Uterus (tissue), 4 donors: ENCODE results near the gene THSD8. TPM values are rescaled to one million over a fixed set of nuclear protein-coding genes. Genes with fewer than 3 reads are reported as not detected.

Experiments used
- DNase-seq, 2 donors: peaks; one replicate each; pipeline ENCODE4 v3.0.0-alpha.2; 2019 to 2020
- H3K27ac ChIP-seq, 2 donors: fragments of 200-600 bp; sonication (generic); 1 replicate in 1 of 2; 2 replicates in 1 of 2; pipeline ENCODE4 v1.5.1; 2016 to 2018
- H3K27me3 ChIP-seq, 2 donors: fragments of 200-600 bp; sonication (generic); one replicate each; pipeline ENCODE4 v1.5.1; 2018 to 2019; ENCODE audit warnings: control low read depth in 1 of 2
- H3K36me3 ChIP-seq, 2 donors: fragments of 200-600 bp; sonication (generic); one replicate each; pipeline ENCODE4 v1.5.1; 2019; ENCODE audit warnings: control low read depth in 1 of 2
- H3K4me1 ChIP-seq, 2 donors: fragments of 200-600 bp; sonication (generic); one replicate each; pipeline ENCODE4 v1.5.1; 2018 to 2019; ENCODE audit warnings: control low read depth in 1 of 2
- H3K4me3 ChIP-seq, 2 donors: fragments of 200-600 bp; sonication (generic); 1 replicate in 1 of 2; 2 replicates in 1 of 2; pipeline ENCODE4 v1.5.1; 2018 to 2019; ENCODE audit warnings: mild to moderate bottlenecking in 1 of 2
- H3K9me3 ChIP-seq, 2 donors: fragments of 200-600 bp; sonication (generic); one replicate each; pipeline ENCODE4 v1.5.1; 2019; ENCODE audit warnings: control low read depth in 1 of 2
- POLR2A ChIP-seq, 2 donors: fragments of 450-650 bp; IDR thresholded peaks; one replicate each; pipeline ENCODE4 v1.6.1; 2016; ENCODE audit warnings: antibody characterized with exemption in 2 of 2, mild to moderate bottlenecking in 1 of 2, moderate library complexity in 1 of 2
- intact Hi-C: fragments of 100-400 bp; cut with DNase I; formaldehyde crosslinking; loops from one replicate; pipeline ENCODE4 v1.15.1; 2023; ENCODE audit warnings: low total_unique reads
- total RNA-seq, 4 donors: library from RNA; depleted of rRNA in 3 of 4; stranded (reverse); fragments of >200 nt in 3 of 4; gene quantifications; one replicate each; pipeline versions ENCODE4 v1.1.0 to v1.2.4, GENCODE V29; 2014 to 2023
- TF ChIP-seq, protein P1 (sequence below), 4 experiments: fragments of 200-600 bp in 2 of 4; fragments of 450-650 bp in 2 of 4; sonication (generic) in 2 of 4; IDR thresholded peaks; one replicate each; pipeline ENCODE4 v1.5.1; 2016 to 2019; ENCODE audit warnings: antibody characterized with exemption in 4 of 4, mild to moderate bottlenecking in 2 of 4, moderate library complexity in 1 of 4
- donor health status: DM: yes; HTN: yes; CAD: no.

THSD8 gene
- total RNA-seq, 4 donors from 2014 or later: 4.1 TPM; not detected in 3

DNA sequence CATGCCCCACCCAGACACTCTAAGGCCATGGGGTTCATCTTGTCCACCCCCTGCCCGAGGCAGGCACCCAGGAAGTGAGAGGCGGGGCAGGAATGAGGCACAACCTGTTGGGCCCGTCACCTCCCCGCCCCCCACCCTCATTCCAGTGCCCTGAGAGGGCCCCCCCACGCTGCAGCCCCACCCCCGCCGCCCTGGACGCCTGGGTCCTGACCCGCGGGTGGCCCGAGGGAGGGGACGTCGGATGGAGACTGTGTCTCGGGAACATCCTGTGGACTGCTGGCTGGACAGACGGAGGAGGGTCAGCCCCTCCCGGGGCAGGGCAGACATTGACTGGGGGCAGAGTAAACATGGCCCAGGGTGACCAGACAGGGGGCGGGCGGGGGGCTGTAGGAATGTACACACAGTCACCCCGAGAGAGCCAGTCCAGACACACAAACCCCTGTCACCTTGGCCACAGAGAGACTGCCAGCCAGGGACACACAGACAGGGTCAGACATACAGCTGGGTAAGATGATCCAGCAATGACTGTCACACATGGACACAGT is 17.9 kb upstream of the THSD8 start:
- no peak for TF ChIP-seq POLR2A (IDR thresholded peaks at IDR 0.05)
- TF ChIP-seq, protein P1, sequence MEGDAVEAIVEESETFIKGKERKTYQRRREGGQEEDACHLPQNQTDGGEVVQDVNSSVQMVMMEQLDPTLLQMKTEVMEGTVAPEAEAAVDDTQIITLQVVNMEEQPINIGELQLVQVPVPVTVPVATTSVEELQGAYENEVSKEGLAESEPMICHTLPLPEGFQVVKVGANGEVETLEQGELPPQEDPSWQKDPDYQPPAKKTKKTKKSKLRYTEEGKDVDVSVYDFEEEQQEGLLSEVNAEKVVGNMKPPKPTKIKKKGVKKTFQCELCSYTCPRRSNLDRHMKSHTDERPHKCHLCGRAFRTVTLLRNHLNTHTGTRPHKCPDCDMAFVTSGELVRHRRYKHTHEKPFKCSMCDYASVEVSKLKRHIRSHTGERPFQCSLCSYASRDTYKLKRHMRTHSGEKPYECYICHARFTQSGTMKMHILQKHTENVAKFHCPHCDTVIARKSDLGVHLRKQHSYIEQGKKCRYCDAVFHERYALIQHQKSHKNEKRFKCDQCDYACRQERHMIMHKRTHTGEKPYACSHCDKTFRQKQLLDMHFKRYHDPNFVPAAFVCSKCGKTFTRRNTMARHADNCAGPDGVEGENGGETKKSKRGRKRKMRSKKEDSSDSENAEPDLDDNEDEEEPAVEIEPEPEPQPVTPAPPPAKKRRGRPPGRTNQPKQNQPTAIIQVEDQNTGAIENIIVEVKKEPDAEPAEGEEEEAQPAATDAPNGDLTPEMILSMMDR (IDR thresholded peaks at IDR 0.05): no peak
- no peak overlapping the region for H3K4me3 ChIP-seq
- H3K9me3 ChIP-seq: no peaks in the 10 kb centered on the region
- H3K4me1 ChIP-seq: peaks cover 0 to 23% of the 10 kb centered on the region in 2 donors
- no peaks in the 10 kb centered on the region for H3K27me3 ChIP-seq
- DNase-seq: peak in 1 of 2 donors; percentile 50
- peak overlapping the region; percentile 98 to 100 for H3K27ac ChIP-seq
- intact Hi-C loops: no loop called here
- H3K36me3 ChIP-seq: no peaks in the 10 kb centered on the region

GRCh38 chr19:12784394-12784870 is 17.4 kb upstream of the THSD8 start:
- intact Hi-C loops: no loop called here
- Histone ChIP-seq H3K27me3 (no peaks in the 10 kb centered on the region), H3K27ac (peak overlapping the region; percentile 98 to 100), H3K4me1 (peaks cover 0 to 18% of the 10 kb centered on the region in 2 donors), H3K4me3 (no peak overlapping the region), H3K36me3 (no peaks in the 10 kb centered on the region), H3K9me3 (no peaks in the 10 kb centered on the region)
- TF ChIP-seq POLR2A (IDR thresholded peaks at IDR 0.05): no peak
- TF ChIP-seq, protein P1 (IDR thresholded peaks at IDR 0.05): no peak
- no peak for DNase-seq

DNA sequence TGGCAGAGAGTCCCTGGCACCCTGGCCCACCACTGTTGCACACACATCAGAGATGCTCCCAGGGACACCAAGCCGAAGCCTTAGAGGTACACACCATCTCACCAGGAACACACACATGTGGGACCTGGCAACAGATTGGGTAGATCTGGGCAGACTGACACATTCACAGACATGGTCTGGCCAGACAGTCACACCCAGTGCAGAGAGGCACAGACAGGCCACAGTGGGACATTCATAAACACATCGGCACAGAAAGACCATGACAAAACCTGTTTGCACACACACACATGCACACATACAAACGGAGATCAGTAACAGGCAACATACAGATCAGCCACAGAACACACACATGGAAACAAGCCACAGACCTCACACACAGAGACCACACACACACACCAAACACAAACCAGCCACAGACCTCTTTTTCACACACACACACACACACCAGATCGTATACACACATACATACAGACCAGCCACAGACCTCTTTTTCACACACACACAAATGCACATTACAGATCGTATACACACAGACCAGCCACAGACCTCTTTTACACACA is 16.9 kb upstream of the THSD8 start:
- H3K36me3 ChIP-seq: no peaks in the 10 kb centered on the region
- TF ChIP-seq, protein P1 (IDR thresholded peaks at IDR 0.05): no peak
- TF ChIP-seq POLR2A (IDR thresholded peaks at IDR 0.05): no peak
- H3K27ac ChIP-seq: peak overlapping the region; percentile 98 to 100
- DNase-seq: no peak
- H3K9me3 ChIP-seq: no peaks in the 10 kb centered on the region
- intact Hi-C loops: no loop called here
- H3K27me3 ChIP-seq: no peaks in the 10 kb centered on the region
- peaks cover 0 to 18% of the 10 kb centered on the region in 2 donors for H3K4me1 ChIP-seq
- no peak overlapping the region for H3K4me3 ChIP-seq

GRCh38 chr19:12785431-12786031 is 16.3 kb upstream of the THSD8 start:
- intact Hi-C loops: no loop called here
- TF ChIP-seq, protein P1 (IDR thresholded peaks at IDR 0.05): no peak
- no peak for TF ChIP-seq POLR2A (IDR thresholded peaks at IDR 0.05)
- Histone ChIP-seq H3K9me3 (no peaks in the 10 kb centered on the region), H3K36me3 (no peaks in the 10 kb centered on the region), H3K4me3 (no peak overlapping the region), H3K27me3 (no peaks in the 10 kb centered on the region), H3K27ac (peak overlapping the region; percentile 98 to 100), H3K4me1 (peaks cover 0 to 18% of the 10 kb centered on the region in 2 donors)
- no peak for DNase-seq
